Neural progenitor cell (in vitro differentiated cells): ENCODE results near the gene LMCD1.

Experiments used
- EZH2 ChIP-seq: fragments of 200-600 bp; sonication (generic); IDR thresholded peaks from 2 replicates; pipeline ENCODE4 v1.6.1; 2017; ENCODE audit warnings: antibody characterized with exemption, mild to moderate bottlenecking, moderate library complexity
- TF ChIP-seq, protein P1 (sequence below): fragments of 200-600 bp; sonication (generic); IDR thresholded peaks from 2 replicates; pipeline ENCODE4 v1.5.1; 2017; ENCODE audit warnings: antibody characterized with exemption, mild to moderate bottlenecking

DNA sequence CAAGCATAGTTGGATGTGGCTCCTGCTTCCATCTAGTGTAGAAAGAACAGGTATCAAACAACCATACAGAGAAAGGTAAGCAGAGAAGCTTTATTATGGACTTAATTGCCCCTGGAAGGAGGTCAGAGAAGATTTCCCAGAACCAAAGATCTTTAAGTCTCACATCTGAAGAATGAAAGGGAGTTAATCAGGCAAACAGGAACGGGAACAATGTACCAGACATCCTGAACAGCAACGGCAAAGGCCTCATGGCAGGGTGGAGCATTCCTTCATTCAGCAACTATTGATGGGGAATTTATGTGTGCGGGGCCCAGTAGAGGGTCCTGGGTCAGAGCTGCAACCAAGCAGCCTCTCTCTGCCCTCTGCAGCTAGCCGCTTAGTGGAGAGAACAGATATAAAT is 61.5 kb downstream of the LMCD1 start:
- TF ChIP-seq, protein P1, sequence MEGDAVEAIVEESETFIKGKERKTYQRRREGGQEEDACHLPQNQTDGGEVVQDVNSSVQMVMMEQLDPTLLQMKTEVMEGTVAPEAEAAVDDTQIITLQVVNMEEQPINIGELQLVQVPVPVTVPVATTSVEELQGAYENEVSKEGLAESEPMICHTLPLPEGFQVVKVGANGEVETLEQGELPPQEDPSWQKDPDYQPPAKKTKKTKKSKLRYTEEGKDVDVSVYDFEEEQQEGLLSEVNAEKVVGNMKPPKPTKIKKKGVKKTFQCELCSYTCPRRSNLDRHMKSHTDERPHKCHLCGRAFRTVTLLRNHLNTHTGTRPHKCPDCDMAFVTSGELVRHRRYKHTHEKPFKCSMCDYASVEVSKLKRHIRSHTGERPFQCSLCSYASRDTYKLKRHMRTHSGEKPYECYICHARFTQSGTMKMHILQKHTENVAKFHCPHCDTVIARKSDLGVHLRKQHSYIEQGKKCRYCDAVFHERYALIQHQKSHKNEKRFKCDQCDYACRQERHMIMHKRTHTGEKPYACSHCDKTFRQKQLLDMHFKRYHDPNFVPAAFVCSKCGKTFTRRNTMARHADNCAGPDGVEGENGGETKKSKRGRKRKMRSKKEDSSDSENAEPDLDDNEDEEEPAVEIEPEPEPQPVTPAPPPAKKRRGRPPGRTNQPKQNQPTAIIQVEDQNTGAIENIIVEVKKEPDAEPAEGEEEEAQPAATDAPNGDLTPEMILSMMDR, result no peak
- no peak for TF ChIP-seq EZH2
